Activated CD4-positive, alpha-beta T cell treated with anti-CD3 and anti-CD28 coated beads, Interleukin-2, amount 50 U/mL, for 48 hours (primary cell): Measurements from ENCODE around the gene PHF12.
A peak's percentile ranks its signal among the peaks of the same experiment; 100 is the strongest.
"Not testable (repeated sequence)": the region's sequence is repeated elsewhere in the genome, so short reads cannot be mapped to it uniquely, and the experiment has no call there.

ENCODE experiments used
- DNase-seq, 2 experiments: peaks; one replicate each; pipeline ENCODE4 v3.0.0-alpha.2; 2020

PHF12 gene

GRCh38 chr17:28926366-28926765 lies 25.0 kb downstream of the PHF12 start:
- DNase-seq, result no peak

- peak in 1 of 2 experiments; percentile 18 for DNase-seq
These were observed 25.4 kb downstream of the PHF12 start for GRCh38 chr17:28925912-28926365.

GRCh38 chr17:28920201-28920600 lies 31.1 kb downstream of the PHF12 start:
- no peak for DNase-seq

DNA sequence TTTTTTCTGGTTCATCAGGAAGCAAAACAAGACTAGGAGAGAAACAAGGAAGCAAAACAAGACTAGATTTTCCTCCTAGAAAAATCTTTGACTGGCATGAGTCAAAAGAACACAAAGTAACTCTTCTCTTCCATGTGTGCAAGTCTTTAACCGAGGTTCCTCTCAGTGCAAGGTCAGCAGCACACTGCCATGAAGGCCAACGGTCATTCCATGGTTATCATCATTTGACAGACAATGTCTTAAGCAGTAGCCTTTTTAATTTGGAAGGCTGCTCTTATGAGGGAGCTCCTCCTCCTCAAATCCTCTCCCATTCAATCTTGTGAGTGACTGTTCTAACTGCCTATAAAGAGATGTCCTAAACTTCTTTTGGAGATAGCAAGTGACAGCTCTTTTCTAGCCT lies 33.0 kb downstream of the PHF12 start:
- DNase-seq, result no peak

DNA sequence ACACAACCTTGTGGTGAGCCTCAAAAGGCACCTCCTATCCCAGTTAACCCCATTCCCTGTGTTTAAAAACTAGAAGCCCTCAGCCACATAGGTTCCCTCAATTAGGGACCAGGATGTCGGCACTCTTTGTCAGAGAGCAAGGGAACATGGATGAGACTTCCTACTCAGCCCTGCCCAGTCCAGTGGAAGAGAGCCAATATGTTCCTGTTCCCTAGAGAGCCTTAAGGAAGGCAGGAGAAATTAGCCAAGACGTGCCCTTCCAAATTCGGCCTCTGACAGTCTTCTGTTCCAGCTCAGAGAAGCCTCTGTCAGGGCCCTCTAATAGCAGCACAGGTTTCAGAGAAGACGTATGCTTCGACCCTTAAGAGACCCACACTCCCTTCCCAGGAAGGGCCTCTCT lies 33.9 kb downstream of the PHF12 start:
- no peak for DNase-seq

GRCh38 chr17:28917029-28917428 lies 34.3 kb downstream of the PHF12 start:
- no peak for DNase-seq

DNA sequence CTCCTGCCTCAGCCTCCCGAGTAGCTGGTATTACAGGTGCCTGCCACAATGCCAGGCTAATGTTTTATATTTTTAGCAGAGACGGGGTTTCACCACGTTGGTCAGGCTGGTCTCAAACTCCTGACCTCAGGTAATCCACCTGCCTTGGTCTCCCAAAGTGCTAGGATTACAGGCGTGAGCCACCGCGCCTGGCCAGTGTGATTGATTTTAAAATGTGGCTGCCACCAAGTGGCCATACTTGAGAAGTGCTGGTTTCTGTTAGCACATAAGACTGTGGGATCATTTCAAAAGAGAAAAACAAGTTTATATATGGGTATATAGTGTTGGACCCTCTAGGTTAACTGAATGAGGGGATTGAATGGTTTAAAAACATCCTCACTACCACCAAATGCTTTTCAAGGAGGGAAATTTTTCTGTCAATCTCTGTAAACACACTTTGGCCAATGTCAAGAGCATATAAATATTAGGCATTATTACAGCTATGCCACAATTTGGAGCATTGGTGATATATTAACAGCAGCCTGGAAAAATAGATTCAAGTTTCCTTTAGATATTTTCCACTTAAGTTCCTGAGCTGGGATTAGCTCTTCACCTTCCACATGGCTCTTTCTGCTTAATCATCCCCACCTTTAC lies 34.9 kb downstream of the PHF12 start:
- peak; percentile 44 to 47 for DNase-seq

- no peak for DNase-seq
These were observed 38.4 kb downstream of the PHF12 start for GRCh38 chr17:28912938-28913333.

GRCh38 chr17:28912281-28912937 lies 38.9 kb downstream of the PHF12 start:
- peak in 1 of 2 experiments; percentile 35 for DNase-seq

- DNase-seq, result no peak
These were observed 39.8 kb downstream of the PHF12 start for GRCh38 chr17:28911411-28912045.

DNA sequence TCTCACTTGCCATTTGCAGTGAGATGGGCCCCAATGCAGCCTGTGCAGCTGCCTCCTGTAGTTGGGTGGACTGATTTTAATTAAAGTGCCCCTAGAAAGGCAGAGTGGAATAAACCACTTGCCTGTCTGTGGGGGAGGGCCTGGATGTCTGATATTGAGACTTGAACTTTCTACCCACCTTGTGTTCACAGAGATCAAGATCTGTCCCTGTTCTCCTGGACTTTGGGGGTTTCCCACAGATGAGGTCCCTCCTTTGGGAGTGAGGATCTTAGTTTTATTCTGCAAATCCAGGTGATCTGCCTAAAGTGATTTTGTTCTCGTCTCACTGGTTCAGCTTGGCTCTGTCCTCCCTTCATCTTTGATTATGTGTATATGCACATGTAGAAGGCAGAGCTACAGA lies 40.8 kb downstream of the PHF12 start:
- no peak for DNase-seq

DNA sequence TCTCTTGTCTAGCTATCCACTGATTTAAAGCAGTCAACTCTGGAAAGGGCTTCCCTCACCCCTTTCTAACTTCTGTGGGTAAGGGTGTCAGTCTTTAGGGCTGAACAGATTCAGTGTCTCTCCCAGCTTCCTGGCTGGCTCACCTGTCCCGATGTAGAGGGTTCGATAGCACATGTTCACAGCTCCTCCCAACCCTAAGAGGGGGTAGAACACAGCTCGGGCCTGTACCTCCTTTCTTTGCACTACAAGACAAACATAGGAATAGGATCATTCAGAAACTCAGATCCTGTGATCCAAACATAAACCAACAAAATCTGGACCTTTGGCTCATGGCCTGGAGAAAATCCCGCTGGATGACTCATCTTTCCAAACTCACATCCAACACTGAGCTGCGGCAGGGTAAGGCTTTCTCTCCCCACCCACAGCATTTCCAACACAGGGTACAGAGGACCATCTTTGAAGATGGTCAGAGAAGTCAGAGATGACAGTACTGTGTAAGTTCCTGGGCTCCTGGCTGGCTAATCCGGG lies 42.6 kb downstream of the PHF12 start:
- no peak for DNase-seq

DNA sequence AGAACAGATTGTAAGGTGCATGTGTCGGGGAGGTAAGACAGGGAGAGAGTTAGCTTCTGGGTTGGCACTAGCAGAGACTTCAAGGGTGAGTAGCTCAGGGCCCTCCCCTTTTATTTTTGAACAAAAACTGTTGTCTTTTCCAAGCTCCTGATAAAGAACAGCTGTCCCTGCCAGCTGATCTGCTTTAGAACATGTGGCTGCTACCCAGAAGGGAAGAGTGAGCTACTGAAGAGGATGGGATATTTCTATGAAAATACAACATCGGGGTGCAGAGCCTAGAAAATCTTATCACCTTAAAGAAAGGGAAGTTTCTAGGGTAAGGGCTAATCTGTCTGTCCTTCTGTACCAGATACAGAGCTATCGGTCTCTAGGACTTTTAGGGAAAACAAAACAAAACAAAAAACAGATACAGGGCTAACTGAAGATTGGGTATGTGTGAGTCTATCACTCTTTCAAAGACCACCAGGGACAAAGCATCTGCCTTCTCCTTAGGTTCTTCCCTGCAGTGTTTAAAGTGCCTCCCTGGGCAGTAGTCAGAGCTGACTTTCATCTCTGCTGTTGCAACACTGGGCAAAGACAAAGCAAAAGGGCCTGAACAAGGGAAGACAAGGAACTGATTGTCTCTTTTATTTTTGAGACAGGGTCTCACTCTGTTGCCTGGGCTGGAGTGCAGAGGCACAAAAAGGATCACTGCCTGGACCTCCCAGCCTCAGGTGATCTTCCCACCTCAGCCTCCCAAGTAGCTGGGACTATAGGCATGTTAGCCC lies 43.4 kb downstream of the PHF12 start:
- DNase-seq, result no peak

GRCh38 chr17:28906706-28907438 lies 44.4 kb downstream of the PHF12 start:
- no peak for DNase-seq

DNA sequence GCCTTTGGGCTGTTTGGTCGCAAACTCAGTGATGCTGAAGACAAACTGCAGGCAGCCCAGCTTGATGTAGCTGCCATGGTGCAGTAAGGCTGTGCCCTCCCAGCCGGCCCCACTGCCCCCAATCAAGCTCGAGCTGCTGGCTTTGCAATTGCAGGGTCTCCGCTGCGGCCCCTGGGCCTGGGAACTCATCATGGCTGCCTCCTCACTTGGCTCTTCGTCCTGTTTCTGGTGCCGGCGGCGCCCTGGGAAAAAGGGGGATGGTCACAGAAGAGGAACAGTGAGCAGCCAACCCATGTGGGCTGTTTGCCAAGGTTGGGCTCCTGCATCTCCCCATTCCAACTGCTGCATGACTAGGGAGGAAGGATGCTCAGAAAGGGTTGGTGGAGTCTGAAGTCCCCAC lies 45.0 kb downstream of the PHF12 start:
- no peak for DNase-seq

DNA sequence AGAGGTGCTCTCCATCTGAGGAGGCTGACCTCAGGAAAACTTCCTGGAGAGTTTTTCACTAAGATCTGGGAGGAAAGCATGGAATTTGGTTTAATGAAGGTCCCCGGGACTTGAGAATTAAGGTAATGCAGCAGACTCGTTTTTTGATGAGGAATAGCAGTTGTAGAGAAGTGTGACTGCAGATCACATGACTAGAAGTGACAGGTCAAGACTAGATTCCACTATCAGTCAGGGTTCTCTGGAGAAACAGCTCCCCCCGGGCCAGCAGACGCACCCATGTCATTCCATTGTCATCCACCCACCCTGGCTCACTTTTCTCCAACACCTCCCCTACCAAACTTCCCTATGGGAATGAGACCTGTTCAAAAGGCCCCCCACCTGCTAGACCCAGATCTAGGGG lies 46.5 kb downstream of the PHF12 start:
- DNase-seq, result no peak

GRCh38 chr17:28903546-28903841 lies 47.8 kb downstream of the PHF12 start:
- DNase-seq, result not testable (repeated sequence)

DNA sequence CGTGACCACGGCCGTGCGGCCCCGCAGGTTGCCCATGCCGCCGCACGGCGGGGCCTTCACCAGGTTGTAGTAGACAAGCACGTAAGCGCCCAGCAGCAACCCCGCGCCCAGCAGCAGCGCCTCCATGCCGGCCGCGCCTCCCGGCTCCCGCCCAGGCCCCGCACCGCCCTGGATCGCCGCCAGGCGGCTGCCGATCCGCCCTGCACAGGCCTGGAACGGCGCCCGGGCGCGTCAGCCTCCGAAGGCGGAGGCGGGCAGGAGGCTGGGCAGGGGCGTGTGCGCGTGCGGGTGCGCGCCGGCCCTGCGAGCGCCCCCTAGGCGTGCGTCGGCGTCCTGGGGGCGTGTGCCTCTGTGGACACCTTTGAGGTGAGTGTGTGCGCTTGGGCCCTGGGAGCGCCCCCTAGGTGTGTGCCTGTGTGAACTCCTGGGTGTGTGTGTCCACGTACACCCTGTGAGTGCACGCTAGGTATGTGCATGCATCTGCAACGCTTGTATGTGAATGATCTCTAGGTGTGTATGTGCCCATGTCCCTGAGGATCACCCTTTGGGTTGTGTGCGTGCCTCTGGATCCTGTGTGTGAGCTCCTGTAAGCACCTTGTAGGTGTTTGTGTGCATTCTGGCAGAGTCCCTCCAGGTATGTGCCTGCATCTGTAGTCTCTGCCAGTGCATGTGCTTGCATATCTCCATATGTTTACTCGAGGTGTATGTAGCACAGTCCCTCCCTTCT lies 48.3 kb downstream of the PHF12 start, which contains the start of gene DHRS13:
TSS of gene DHRS13 (minus strand) at position 261 of the 727 bp plus-strand sequence. CDS start at position 126, 135 bp downstream.
- peak; percentile 92 for DNase-seq

DNA sequence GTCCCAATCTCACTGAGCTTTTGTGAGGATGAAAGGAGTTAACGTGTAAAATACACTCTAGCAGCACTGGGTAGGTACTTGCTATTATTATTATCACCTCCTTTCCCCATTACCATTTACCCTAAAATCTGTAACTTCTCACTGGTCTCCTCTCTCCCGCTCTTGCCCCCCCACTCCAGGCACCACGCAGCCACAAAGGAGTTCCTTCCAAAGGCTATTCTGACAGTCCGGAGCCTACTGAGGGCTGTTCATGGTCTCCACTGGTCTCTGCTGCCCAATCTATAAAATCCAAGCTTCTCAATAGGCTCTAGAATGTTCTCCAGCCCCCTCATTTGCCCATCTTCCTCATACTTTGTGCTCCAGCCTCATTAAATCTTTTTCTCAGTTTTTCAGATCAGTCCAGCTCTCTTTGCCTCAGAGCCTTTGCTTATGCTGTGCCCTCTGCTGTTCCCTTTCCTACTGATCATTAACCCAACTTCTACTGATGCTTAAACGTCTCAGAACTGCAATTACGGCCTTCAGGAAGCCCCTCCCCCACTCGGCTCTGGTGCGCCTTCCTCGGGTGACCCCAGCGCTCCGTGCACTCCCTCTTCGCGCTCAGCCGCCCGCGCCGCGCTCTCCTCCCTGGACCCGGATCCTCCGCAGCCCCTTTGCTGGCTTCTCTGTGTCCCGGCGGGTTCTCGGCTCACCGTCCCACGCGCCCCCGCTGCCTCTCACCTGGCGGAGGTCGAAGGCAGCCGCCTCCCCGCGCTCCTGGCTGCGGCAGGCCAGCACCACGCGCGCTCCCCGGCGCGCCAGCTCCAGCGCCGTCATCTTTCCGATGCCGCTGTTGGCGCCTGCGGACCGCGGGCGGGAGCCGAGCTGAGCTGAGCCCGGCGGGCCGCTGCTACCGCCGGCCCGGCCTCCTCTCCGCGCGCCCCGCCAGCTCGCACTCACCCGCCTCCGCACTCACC lies 49.2 kb downstream of the PHF12 start:
- DNase-seq, result peak; percentile 62 to 72

DNA sequence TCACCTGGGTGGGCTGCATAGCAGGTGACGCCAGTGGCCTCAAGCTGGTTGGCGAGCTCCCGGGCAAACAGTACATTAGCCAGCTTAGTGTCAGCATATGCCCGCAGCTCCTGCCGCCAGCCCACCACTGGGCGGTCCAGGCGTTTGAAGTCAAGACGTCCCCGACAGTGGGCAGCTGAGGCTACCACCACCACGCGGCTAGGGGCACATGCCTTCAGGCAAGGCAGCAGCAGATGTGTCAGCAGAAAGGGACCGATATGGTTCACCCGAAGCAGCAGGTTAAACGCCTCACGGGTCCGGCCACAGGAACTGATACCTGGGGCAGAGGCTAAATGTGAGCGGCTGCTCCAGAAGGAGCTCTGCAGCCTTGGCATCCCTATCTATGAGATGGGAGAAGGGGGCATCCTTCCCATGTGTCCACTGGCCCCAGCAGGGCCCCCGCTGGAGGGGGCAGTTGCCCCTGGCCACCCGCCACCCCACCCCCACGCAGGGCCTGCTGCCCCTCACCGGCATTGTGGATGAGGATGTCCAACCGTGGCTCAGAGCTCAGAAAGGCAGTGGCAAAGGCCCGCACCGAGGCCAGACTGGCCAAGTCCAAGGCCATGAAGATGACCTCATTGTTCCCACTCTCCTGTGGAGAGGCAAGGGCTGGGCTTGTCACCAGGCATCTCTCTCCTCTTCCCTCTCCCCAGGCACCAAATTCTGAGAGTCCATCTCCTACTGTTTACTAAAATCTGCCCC lies 50.2 kb downstream of the PHF12 start:
- no peak for DNase-seq
